AG09319 (cell line): ENCODE measurements around the gene FAM174C.

Experiments used
- DNase-seq: peaks from one replicate; pipeline ENCODE4 v3.0.0-alpha.2; 2010; ENCODE audit warnings: low read depth; ENCODE audit errors: extremely low read depth
- TF ChIP-seq, protein P1 (sequence below): IDR thresholded peaks from 2 replicates; pipeline ENCODE4 v1.5.1; 2011; ENCODE audit warnings: low read depth, mild to moderate bottlenecking, inconsistent platforms, low read length, moderate library complexity

Gene FAM174C

DNA sequence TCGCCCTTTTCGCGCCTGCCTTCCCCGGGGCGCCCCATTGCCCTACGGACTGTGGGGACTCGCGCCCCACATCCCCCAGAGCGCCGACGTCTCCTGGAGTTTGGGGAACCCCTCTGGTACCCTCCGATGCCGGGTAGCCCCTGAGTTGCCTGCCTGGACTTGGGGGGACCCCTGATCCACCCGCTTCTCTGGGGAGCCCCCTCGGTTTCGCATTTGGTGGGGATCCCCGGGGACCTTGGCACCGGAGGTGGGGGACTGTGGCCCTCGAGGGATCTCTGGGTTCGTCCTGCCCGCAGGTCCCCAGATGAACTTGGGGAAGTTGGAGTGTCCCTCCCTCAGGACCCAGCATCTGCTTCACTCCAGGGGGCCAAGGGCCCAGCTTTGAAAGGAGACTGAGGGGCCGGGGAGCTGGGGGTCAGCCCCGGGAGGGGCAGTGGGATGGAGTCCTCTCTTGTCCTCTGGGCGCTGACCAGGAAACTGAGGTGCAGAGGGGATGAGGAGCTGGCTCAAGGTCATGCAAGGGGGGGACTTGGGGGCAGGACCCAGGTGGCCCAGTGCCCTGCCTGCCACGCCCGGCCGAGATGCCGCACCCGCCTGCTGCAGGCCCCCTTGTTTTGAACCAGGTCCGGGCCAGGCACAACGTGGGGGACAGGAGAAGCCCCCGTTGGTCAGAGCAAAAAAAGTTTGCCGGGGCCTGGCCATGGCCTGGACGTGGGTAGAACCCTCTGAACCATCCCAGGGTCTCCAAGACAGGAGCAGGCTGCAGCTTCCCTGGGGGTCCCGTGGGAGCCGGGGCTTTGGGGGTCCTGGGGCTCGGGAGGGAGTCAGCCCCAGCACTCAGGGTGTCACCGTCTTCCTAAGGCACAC is 11.4 kb downstream of the FAM174C start:
- no peak for DNase-seq
- TF ChIP-seq, protein P1, sequence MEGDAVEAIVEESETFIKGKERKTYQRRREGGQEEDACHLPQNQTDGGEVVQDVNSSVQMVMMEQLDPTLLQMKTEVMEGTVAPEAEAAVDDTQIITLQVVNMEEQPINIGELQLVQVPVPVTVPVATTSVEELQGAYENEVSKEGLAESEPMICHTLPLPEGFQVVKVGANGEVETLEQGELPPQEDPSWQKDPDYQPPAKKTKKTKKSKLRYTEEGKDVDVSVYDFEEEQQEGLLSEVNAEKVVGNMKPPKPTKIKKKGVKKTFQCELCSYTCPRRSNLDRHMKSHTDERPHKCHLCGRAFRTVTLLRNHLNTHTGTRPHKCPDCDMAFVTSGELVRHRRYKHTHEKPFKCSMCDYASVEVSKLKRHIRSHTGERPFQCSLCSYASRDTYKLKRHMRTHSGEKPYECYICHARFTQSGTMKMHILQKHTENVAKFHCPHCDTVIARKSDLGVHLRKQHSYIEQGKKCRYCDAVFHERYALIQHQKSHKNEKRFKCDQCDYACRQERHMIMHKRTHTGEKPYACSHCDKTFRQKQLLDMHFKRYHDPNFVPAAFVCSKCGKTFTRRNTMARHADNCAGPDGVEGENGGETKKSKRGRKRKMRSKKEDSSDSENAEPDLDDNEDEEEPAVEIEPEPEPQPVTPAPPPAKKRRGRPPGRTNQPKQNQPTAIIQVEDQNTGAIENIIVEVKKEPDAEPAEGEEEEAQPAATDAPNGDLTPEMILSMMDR: no peak

DNA sequence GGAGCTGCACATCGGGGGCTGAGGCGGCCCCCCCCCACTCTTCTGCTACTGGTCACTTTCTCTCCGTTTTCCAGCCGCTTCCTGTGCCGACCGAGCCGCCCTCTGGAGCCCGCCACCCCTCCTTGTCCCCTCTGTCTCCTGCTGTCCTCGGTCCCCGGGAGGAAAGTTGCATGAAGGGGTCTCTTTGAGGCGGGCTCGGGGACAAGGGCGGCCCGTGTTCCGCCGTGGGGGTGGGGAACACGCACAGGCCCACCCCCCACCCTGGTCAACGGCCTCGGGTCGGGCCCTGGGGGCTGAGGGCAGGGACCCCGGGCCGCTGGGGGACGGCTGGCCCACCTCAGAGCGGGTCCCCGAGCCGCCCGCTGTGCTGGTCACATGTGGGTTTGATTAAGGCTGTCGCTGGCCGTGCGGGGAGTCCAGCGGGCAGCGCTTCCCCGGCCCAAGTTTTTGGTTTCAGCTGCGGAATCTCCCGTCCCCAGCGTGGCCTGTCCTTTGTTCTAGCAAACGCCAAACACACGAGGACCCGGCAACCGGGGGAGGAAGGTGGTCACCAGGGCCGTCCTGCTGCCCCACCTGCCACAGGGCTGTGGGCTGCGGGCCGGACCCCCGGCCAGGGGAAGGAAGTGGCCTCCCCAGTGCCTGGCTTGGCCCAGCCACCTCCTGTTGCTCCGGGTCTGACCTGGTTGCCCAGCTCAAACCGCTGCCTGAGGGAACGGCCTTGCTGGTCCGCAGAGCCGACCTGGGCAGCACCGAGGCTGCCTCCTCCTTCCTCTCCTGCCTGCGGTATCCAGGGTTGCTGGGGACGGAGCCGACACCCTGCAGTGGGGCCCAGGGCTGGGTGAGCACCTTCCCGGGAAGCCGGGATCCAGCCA is 12.3 kb downstream of the FAM174C start:
- TF ChIP-seq, protein P1: no peak
- no peak for DNase-seq

DNA sequence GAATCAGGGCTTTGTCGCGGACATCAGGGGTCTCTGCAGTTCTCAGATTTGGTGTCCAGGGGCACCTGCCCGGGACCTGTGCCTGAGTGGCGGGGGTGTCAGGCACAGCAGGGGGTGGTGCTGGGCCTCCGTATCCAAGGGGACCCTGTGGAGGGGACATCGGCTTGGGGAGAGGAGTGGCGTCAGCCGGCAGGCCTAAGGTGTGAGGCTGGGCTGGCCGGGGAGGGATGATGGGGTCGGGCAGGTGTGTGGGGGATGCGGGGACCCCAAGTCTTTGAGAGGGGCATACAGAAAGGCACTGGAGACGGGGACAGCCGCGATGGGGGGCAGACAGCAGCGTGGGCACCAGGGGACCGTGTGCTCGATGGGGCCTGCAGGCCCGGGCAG is 12.9 kb downstream of the FAM174C start:
- no peak for DNase-seq
- TF ChIP-seq, protein P1: no peak

DNA sequence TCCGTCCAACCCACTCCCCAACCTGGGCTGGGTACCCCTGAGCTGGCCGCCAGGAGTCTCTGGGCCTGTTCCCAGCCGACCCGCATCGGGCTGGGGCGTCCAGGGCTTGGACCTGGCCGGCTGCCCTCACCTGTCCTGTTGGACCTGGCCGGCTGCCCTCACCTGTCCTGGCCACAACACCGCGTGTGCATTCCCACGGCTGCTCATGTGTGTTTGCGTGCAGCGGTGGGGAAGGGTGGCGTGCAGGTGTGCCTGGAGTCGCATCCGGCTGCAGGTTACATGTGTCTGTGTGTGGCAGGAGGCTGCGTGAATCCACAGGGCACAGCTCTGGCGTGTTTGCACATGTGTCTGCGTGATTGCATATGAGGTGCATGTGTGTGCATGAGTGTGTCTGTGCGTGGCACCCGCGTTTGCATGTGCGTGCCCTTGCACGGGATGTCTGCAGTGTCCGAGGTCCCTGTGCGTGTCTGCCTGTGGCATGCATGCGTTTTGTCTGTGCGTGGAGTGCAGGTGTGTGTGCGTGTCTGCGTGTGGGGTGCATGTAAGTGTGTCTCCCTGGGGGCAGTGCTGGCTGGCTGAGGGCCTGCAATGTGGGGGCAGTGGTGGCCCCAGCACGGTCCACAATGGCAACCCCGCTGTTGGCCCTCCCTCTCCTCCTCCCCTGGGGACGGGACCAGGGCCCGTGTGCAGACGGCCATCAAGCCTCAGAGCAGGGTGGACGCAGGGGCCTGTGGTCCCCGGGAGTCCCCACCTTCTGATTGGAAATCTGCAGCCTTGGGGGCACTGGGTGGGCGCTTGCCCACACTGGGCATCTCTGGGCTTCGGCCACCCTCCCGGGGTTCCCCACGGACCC is 13.7 kb downstream of the FAM174C start:
- no peak for DNase-seq
- TF ChIP-seq, protein P1: no peak

DNA sequence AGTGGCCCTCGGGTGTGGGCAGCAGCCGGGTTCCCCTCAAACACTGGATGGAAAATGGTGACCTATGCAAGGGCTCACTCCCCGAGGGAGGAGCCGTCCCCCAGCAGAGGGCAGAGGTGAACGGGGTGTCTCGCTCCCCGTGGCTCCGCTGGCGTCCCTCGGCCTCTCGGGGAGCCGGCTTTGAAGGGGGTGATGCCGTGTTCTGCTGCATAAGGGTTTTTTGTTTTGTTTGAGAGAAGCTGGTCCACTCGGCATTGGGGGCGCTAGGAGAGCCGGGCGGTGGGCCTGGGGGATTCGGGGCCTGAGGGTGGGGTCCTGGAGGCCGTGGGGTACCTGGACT is 14.3 kb downstream of the FAM174C start:
- DNase-seq: no peak
- TF ChIP-seq, protein P1: no peak

DNA sequence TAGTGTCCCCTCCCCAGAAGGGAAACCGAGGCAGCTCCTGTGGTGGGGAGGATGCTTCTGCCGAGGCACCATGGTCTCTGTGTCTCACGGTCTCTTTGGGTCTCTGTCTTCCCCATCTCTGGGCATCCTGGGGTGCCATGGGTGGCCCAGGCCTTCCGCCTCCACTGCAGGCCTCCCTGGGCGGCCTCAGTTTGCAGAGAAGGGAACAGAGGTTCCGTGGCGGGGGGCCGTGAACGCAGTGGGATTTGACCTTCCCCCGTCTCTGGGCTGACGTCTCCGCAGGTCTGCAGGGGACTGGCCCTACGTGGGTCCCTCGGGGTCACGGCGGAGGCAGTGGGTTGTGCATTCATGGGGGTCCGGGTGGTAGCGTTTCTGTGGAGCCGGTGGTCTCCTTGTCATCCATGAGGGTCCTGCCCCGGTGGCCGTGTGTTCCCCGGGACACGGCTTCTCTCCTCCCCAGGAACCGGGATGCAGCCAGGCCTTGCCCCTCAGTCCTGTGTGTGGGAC is 14.9 kb downstream of the FAM174C start:
- no peak for DNase-seq
- TF ChIP-seq, protein P1: no peak
